ENCODE measurements around the gene IRF6.

DNA sequence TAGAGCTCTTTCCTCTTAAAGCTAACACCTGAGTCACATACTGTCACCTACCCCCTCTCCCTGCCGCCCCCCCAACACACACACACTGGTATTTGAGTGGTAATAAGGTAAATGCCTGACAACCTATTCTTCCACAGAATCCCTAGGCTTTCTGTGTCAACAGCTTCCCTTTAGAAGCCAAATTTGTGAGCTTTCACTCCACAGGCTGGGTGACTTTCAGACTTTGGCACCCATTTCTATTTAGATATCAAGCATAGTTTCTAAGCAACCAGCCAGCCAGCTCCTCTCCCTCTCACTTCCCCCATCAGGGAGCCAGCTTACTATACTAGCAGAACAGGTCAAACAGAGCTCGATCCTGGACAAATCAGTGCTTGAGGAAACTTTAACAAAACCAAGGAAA lies 18.4 kb downstream of the IRF6 start:
- TF ChIP-seq ELF4 (CRISPR knock-in tag; IDR thresholded peaks at IDR 0.05; ENCODE audit: low read depth) = no peak
- no peak for TF ChIP-seq TEAD1 (CRISPR knock-in tag; IDR thresholded peaks at IDR 0.05)
